GM19438 (cell line): ENCODE results near the gene GOLPH3L.
"Not testable (repeated sequence)": the region's sequence is repeated elsewhere in the genome, so short reads cannot be mapped to it uniquely, and the experiment has no call there.

ENCODE experiments used
- ATAC-seq: cut with Tn5 transposase; IDR thresholded peaks from one replicate; pipeline ENCODE4 v1.9.1; 2021; ENCODE audit warnings: low read depth; ENCODE audit not compliant: unreplicated experiment

GOLPH3L gene

GRCh38 chr1:150619576-150620509 lies 77.1 kb downstream of the GOLPH3L start:
- ATAC-seq, result no peak

GRCh38 chr1:150615346-150616201 lies 81.4 kb downstream of the GOLPH3L start:
- ATAC-seq, result no peak

- no peak for ATAC-seq
Measured at GRCh38 chr1:150613061-150613920, 83.7 kb downstream of the GOLPH3L start.

- no peak for ATAC-seq
Measured at GRCh38 chr1:150612014-150612345, 85.0 kb downstream of the GOLPH3L start.

- ATAC-seq, result no peak
Measured at GRCh38 chr1:150610576-150610975, 86.4 kb downstream of the GOLPH3L start.

- ATAC-seq, result no peak
Measured at GRCh38 chr1:150609732-150610131, 87.2 kb downstream of the GOLPH3L start.

GRCh38 chr1:150606463-150607142 lies 90.4 kb downstream of the GOLPH3L start:
- no peak for ATAC-seq

- not testable (repeated sequence) for ATAC-seq
Measured at GRCh38 chr1:150605451-150605731, 91.6 kb downstream of the GOLPH3L start.

- no peak for ATAC-seq
Measured at GRCh38 chr1:150604226-150604588, 92.7 kb downstream of the GOLPH3L start.

- ATAC-seq, result no peak
Measured at GRCh38 chr1:150603711-150604110, 93.2 kb downstream of the GOLPH3L start.

GRCh38 chr1:150602372-150602771 lies 94.6 kb downstream of the GOLPH3L start:
- not testable (repeated sequence) for ATAC-seq

- no peak for ATAC-seq
Measured at GRCh38 chr1:150601540-150601939, 95.4 kb downstream of the GOLPH3L start.

GRCh38 chr1:150598346-150598745 lies 98.6 kb downstream of the GOLPH3L start:
- not testable (repeated sequence) for ATAC-seq

- ATAC-seq, result no peak
Measured at GRCh38 chr1:150596976-150597375, 100.0 kb downstream of the GOLPH3L start.
